ENCODE results near the gene MAP2K3.

DNA sequence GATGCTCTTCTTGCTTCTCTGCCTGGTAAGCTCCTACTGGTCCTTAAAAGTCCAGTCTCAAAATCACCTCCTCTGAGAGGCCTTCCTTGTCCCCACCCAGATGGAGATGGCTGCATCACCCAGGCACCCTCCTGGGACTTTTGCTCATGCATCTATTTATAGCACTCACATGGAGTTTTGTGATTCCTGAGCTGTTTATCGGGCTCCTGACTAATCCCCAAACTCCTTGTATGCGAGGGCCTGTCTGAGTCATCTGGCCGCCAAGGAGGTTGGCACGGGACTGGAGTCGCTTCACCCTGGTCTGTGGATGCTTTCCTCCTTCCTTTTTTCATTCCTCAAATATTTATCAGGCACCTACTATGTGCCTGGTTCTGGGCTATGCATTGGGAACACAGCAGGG, 2.3 kb upstream of the MAP2K3 start:
- TF ChIP-seq EZH2 (IDR thresholded peaks at IDR 0.05; ENCODE audit: borderline replicate concordance, insufficient read depth, low read length, poor library complexity, severe bottlenecking) (no peak), SMC3 (conservative IDR thresholded peaks at IDR 0.05; ENCODE audit: poor library complexity) (no peak), RAD21 (conservative IDR thresholded peaks at IDR 0.05) (no peak), EP300 (conservative IDR thresholded peaks at IDR 0.05; ENCODE audit: poor library complexity, severe bottlenecking) (no peak), POLR2AphosphoS5 (IDR thresholded peaks at IDR 0.05) (no peak), MXI1 (conservative IDR thresholded peaks at IDR 0.05; ENCODE audit: poor library complexity, severe bottlenecking) (no peak)
- TF ChIP-seq, protein P1, sequence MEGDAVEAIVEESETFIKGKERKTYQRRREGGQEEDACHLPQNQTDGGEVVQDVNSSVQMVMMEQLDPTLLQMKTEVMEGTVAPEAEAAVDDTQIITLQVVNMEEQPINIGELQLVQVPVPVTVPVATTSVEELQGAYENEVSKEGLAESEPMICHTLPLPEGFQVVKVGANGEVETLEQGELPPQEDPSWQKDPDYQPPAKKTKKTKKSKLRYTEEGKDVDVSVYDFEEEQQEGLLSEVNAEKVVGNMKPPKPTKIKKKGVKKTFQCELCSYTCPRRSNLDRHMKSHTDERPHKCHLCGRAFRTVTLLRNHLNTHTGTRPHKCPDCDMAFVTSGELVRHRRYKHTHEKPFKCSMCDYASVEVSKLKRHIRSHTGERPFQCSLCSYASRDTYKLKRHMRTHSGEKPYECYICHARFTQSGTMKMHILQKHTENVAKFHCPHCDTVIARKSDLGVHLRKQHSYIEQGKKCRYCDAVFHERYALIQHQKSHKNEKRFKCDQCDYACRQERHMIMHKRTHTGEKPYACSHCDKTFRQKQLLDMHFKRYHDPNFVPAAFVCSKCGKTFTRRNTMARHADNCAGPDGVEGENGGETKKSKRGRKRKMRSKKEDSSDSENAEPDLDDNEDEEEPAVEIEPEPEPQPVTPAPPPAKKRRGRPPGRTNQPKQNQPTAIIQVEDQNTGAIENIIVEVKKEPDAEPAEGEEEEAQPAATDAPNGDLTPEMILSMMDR (IDR thresholded peaks at IDR 0.05; ENCODE audit: poor library complexity, severe bottlenecking) = no peak
- TF ChIP-seq, protein P2, sequence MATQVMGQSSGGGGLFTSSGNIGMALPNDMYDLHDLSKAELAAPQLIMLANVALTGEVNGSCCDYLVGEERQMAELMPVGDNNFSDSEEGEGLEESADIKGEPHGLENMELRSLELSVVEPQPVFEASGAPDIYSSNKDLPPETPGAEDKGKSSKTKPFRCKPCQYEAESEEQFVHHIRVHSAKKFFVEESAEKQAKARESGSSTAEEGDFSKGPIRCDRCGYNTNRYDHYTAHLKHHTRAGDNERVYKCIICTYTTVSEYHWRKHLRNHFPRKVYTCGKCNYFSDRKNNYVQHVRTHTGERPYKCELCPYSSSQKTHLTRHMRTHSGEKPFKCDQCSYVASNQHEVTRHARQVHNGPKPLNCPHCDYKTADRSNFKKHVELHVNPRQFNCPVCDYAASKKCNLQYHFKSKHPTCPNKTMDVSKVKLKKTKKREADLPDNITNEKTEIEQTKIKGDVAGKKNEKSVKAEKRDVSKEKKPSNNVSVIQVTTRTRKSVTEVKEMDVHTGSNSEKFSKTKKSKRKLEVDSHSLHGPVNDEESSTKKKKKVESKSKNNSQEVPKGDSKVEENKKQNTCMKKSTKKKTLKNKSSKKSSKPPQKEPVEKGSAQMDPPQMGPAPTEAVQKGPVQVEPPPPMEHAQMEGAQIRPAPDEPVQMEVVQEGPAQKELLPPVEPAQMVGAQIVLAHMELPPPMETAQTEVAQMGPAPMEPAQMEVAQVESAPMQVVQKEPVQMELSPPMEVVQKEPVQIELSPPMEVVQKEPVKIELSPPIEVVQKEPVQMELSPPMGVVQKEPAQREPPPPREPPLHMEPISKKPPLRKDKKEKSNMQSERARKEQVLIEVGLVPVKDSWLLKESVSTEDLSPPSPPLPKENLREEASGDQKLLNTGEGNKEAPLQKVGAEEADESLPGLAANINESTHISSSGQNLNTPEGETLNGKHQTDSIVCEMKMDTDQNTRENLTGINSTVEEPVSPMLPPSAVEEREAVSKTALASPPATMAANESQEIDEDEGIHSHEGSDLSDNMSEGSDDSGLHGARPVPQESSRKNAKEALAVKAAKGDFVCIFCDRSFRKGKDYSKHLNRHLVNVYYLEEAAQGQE (IDR thresholded peaks at IDR 0.05; ENCODE audit: borderline replicate concordance) = no peak

Measured in neural cell (in vitro differentiated cells).